NCI-H82 treated with DMSO at 0.1 percent for 48 hours (cell line): ENCODE measurements around the gene TTC8.
A peak's percentile ranks its signal among the peaks of the same experiment; 100 is the strongest.

Experiments used
- DNase-seq: peaks from one replicate; lab custom pipeline; 2025; ENCODE audit not compliant: unreplicated experiment; lab: John Stamatoyannopoulos, UW

The TTC8 gene

DNA sequence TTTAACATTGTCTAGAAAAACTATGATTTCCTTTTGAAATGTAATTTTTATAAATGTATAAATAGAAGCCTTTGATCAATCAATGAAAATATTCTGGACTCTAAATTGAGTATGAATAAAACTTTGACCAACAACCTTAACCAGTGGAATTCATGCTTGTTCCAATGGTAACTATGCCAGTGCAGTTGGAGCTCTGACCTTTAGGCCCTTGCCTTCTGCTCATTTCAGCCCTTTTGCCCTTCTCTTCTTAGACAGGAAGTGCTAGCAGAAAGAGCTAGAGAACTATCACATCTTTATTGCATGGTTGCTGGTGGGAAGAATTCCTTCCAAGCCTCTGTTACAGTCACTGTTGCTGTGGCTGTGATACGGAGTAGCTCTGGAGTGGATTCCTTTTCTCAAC lies 39.7 kb downstream of the TTC8 start:
- no peak for DNase-seq

DNA sequence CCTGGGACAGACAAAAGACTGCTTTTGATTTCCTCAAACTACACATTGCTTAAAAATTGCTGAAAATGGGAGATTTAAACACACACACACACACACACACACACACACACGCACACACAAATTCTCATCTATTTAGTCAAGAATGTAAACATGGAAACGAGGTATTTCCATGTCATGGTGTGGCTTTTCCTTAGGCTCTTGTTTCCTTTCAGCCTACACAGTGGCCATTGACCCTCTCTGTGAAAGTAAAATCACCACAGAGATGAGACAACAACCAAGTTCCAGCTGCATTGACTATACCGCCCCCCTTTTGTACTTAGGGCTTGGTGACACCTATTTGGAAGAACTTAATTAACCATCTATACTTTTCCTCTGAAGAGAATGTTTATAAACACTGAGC lies 41.9 kb downstream of the TTC8 start:
- no peak for DNase-seq

DNA sequence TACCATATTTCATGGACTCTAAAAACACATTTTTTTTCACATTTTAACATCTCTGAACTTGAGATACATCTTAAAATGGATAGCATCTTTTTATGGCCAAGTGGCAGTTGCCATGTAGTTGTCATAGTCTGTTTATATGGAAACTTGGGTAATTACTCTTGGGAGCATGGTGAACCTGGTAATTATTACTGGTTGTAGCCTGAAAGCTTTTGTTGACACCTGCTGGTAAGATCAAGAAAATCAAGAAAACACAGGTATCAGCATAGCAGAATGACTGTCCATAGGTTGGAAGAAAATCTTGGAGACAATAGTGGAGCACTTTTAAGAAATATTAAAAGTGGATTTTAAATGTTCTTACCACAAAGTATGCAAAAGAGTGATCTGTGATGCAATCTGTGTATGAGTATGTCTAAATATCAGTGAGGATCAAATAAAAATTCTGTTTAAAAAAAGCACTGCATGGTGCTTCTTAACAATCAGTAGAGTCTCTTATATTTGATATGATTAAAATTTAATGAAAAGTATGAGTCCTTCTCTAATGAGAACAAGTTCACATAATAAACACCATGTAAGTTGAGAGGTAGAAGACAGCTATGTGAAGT lies 44.2 kb downstream of the TTC8 start:
- DNase-seq: peak; percentile 17

DNA sequence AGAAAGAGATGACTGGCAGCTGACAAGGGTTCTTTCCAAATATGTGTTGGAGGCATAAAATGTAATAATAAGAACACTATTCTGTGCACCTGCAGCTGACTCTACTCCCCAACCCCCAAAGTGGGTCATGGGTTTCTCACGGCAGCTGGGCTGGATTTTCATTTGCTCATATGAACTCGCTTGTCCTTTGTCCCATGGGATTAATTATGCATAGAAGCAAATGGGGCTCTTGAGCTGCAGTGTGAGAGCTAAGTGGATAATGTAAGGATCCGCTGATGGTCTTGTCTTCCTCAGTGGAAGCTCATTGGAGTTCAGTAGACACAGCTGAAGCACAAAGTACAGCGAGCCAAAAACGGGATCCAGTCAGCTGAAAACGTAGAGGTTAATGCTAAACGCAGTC lies 46.3 kb downstream of the TTC8 start:
- DNase-seq: peak; percentile 86

DNA sequence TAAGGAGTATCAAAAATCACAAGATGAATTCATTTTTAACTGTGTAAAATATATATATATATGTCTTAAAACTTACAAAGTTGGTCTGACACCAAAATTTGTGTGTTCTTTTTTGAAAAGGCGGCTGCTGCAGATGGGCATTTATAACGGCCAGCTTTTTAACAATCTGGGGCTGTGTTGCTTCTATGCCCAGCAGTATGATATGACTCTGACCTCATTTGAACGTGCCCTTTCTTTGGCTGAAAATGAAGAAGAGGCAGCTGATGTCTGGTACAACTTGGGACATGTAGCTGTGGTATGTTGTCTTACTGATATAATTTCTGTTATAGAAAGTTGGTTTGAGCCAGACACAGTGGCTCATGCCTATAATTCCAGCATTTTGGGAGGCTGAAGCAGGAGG lies 47.0 kb downstream of the TTC8 start:
- DNase-seq: no peak

DNA sequence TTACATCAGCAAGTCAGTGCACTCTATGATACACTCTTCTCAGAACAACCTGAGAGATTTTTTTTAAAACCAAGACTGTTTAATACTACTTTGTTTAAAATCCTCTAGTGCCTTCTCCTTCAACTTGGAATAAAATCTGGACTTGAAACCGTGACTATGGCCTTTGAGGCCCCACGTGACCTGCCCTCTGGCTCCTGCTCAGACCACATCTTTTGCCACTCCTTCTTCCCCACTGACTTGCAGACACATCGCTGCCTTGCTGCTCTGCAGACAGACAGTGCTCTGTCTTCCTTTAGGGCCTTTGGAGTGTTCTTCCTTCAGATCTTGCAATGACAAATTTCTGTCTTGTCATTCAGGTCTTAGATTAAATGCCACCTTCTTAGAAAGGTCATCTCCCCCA lies 48.5 kb downstream of the TTC8 start:
- DNase-seq: no peak

DNA sequence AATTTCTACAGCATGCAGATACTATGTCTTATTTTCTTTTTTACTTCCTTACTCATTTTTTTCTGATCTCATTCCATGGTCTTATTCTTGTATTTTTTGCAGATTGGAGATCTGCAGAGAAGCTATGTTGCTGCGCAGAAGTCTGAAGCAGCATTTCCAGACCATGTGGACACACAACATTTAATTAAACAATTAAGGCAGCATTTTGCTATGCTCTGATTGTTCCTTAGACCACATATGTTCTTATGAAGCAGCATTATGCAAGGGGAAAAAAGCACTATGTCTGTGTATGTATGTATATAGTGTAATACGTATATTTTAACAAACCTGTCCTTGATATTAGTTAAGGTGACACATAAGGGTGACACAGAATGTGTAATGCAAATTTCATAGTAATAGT lies 52.7 kb downstream of the TTC8 start:
- DNase-seq: no peak

DNA sequence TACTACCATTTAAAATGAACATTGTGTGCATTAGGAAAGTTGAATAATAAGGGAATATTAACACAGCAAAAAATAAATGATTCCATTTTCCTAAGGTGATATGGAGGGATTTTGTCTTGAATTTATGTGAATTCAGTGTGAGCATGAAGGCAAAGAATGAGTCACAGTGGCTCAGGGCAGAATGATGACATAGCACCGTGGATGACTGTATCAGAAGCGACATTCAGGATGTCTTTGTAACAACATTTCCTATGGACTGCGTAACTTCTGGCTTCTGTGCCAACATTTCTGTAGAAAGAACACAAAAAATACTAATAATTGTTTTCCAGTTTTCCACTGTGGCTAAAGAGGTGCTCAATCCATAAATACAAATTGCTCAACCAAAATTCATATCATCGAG lies 54.6 kb downstream of the TTC8 start:
- no peak for DNase-seq

DNA sequence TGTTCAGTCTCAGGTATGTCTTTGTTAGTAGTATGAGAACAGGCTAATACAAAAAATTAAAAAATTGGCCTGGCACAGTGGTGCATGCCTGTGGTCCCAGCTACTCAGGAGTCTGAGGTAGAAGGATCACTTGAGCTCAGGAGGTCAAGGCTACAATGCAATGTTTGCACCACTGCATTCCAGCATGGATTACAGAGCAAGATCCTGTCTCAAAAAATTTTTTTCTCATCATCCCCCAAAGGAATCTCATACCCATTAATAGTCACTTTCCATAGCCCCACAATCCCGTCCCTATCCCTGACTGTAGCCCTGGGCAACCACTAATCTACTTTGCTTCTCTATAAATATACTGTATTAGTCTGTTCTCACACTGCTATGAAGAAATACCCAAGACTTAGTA lies 57.8 kb downstream of the TTC8 start:
- no peak for DNase-seq

DNA sequence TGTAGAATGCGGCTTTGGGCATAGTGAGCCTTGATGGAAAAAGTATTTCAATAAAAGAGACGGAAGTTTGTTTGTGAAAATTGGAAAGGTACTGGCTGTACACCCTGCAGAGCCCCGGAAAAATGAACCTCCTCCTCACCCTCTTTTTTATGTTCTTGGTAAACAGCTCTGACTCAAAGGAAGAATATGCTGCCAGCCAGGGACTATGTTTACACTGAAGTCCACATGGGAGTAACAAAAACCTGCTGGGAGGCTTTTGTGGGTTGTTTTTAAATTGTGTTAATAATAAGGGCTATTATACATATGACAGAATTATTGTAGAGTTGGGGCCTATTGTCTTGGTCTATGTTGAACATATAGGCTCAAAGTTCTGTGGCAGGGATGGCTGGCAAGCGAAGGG lies 70.7 kb downstream of the TTC8 start:
- DNase-seq: no peak

DNA sequence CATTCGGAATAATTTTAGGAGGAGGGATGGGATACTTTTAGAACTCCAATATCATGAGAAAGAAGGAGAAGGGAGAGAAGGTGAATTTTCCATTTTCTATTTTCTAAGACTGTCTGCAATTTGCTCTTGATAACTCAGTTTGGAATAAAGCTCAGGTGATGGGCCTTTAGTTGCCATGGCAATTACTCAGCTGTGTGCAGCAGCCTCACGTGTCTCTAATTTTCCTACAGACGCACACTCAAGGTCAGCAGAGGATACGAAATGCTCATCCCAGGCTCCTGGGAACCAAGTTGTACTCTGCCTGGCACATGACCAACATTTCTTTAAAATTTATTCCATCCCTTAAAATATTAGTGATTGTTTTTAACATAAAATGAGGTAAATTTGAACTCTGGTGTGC lies 76.7 kb downstream of the TTC8 start:
- DNase-seq: no peak

DNA sequence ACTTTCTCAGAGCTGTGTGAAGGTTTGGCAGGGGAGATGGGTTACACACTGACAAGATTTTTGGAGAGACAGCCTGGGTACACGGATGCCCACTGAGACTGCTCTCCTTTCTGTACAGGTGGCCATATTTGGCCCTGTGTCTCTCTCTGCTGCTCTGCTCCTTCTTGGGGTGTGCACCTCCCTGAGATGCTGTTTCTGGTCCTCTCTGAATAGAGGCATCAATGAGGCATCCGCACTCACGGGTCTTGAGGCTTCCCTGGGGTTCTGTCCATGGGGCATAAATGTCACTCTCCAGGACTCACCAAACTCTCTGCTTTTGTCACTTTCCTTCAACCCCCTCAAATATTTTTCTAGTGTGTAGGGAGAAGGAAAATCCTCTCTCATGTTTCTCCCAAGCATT lies 77.5 kb downstream of the TTC8 start:
- DNase-seq: no peak

DNA sequence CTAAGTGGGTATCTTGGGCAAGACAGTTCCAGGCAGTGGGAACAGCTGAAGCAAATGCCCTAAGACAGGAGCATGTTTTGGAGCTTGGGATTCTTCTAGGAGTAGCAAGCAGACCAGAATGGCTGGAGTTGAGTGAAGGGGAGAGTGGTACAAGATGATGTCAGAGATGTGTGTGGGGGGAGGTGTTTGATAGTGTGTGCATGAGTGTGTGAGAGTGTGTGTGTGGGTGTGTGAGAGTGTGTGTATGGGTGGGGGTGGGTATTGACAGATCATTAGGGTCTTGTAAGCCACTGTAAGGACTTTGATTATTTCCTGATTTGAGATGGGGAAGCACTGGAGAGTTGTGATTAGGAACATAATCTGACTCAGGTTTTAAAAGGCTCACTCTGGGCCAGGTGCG lies 78.4 kb downstream of the TTC8 start:
- no peak for DNase-seq

DNA sequence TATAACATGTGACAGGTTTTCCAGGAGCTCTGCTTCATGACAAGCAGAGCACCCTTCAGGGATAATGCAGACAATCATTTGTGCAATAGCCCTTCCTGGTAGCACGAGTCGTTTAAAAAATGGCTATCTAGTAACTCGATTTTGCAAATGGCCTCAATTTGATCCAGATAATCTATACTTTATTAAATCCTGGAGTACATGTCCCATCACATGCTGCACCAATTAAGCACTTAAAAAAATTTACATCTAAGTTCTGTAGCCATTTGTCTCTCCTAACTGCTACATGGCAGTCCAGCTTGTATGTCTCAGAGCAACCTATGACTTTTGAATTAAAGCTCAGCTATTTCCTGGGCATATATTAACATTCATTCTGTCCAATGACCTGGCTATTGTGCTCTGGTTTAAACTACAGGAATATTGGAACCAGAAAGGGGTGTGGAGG lies 79.8 kb downstream of the TTC8 start:
- no peak for DNase-seq

DNA sequence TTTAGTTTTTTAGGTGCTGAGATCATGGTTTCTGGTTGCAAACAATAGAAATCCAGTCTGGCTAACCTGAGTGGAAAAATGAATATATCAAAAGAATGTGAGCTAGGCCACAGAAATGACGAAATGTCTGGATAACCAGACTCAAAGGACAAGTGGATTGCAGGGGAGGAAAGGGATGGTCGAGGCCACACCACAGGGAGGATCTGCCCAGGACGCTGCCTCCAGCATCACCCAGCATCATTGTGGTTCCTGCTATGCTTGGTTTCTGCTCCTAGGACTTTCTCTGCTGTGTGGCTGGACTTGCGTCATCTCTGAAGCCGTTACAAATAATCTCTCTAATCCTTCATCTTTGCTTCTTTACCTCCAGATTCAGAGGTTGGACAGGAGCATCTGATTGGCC lies 80.4 kb downstream of the TTC8 start:
- no peak for DNase-seq

DNA sequence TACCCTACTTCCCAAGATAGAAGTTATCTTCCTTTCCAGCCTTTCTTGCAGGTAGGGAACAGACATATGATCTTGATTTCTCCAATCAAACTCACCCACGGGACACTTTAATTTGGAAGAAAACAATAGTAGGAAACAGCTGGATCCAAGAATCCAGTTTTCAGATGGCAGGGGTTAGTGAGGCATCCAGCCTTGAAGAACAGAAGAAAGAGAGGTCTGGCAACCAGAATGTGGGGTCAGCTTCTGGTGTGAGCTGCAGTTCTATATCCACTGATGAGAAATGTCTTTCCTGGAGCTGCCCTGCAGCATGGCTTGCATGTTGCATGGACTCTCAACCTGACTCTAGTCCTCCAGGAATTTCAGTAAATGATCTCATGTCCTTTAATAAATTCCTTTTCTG lies 83.8 kb downstream of the TTC8 start:
- no peak for DNase-seq

DNA sequence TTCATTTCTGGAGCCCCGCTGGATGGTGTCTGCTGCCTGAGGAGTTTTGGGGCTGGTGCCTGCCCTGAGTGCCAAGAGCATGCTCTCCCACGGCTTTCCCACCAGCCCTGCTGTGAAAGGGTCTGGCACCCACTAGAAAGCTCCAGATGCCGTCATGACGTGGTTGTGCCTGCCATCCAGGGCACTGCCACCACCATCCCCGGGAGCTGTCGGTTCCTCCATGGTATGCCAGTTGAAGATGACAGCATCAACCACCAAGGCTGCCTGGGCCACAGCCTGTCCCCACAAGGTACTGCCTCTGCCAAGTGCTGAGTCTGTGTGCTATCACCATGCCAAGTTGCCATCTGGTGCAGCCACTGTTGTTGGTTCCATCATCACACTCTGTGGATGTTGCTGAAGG lies 85.9 kb downstream of the TTC8 start:
- DNase-seq: no peak

DNA sequence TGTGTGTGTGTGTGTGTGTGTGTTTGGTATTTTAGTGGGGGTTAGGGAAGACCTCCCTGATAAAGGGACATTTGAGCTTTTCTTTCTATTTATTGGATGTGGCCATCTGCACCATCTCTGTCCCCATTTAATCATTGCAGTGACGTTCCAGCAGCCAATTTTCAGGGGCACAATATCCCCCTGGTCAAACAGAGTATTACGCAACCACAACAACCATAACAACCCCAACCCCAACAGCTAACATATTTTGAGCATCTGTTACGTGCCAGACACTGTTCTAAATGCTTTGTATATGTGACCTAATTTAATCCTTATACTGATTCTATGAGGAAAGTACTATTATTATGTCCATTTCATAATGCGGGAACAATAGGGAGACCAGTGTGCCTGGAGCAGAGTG lies 87.4 kb downstream of the TTC8 start:
- peak; percentile 50 for DNase-seq

DNA sequence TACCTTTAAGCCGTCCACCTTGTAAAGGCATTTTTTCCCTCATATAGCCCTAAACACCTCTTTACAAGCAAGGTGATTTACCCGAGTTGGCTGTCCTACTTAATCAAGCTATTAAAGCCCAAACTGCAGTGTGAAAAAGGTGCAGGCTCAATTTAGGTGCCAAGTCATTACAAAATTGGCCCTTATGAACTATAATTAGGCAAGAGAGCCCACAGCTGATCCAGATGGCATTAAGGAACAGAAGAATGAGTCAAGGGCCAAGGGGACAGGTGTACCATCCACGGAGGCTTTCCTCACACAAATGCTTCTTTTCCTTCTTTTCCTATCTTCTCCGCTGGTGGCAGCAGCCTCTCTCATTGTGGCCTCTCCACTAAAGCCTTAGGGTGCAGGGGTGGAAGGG lies 90.5 kb downstream of the TTC8 start:
- DNase-seq: no peak

DNA sequence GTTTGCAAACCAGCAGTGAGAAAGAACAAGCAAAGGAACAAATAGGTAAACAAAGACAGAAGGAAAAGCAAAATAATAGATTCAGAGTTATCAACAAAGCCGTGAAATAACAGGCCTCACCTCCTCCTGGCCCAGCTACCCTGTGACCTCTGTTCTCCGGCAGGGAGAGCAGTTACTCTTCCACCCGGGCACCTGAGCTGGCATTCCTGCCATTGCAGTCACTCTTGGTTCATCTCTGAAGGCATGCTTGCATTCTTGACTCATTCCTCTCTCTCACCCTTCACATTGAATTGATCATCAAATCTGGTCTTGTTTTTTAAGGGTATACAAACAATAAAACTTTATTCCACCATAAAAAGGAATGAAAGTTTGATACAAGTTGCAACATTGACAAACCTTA lies 95.1 kb downstream of the TTC8 start:
- no peak for DNase-seq
